Activated naive CD8-positive, alpha-beta T cell treated with anti-CD3 and anti-CD28 coated beads, Interleukin-2, amount 10 ng/mL, durations not matched to agents 7 days and 5 days (primary cell): ENCODE results near the gene EHF. TPM values are rescaled to one million over a fixed set of nuclear protein-coding genes. Genes with fewer than 3 reads are reported as not detected.

Source experiments
- ATAC-seq: fragments of 150-1000 bp; cut with Tn5 transposase; one replicate; pipeline ENCODE4 v1.10.0; 2021; ENCODE audit warnings: low read depth, moderate library complexity
- POLR2A ChIA-PET: fragments of 350-600 bp; sonication (Branson Sonifier 250); formaldehyde crosslinking; loops from one replicate; lab custom pipeline; 2021; ENCODE audit warnings: antibody characterized with exemption; lab: Charles Lee
- DNase-seq: peaks from one replicate; pipeline ENCODE4 v3.0.0; 2021
- H3K27ac Mint-ChIP-seq: one replicate; pipeline ENCODE4 v1.8.0; 2022; ENCODE audit warnings: mild to moderate bottlenecking, mixed read lengths
- H3K27me3 Mint-ChIP-seq: one replicate; pipeline ENCODE4 v1.8.0; 2022; ENCODE audit warnings: mild to moderate bottlenecking, moderate library complexity, mixed read lengths
- H3K36me3 Mint-ChIP-seq: one replicate; pipeline ENCODE4 v1.8.0; 2021; ENCODE audit warnings: mild to moderate bottlenecking, mixed read lengths
- H3K4me1 Mint-ChIP-seq: one replicate; pipeline ENCODE4 v1.8.0; 2021; ENCODE audit warnings: mixed read lengths
- H3K4me3 Mint-ChIP-seq: one replicate; pipeline ENCODE4 v1.8.0; 2022; ENCODE audit warnings: mild to moderate bottlenecking, moderate library complexity, mixed read lengths
- H3K9me3 Mint-ChIP-seq: one replicate; pipeline ENCODE4 v1.8.0; 2021; ENCODE audit warnings: mixed read lengths
- total RNA-seq, 2 experiments: library from RNA; stranded (reverse); gene quantifications; one replicate each; pipeline ENCODE4 v1.2.3, GENCODE V29; 2021

The EHF gene
- total RNA-seq, 2 experiments from 2014 or later = not detected

GRCh38 chr11:34634694-34635062, 13.8 kb downstream of the EHF start:
- Mint-ChIP-seq H3K4me1 (peaks cover 15% of the 10 kb centered on the region), H3K9me3 (no peaks in the 10 kb centered on the region), H3K4me3 (no peak overlapping the region), H3K27ac (peak overlapping the region; percentile 68), H3K27me3 (peaks cover 18% of the 10 kb centered on the region), H3K36me3 (peaks cover 2% of the 10 kb centered on the region)
- DNase-seq = no peak
- POLR2A ChIA-PET = interaction anchor here (1.4 kb wide), 1 partner anchor 16 kb away, joined by 4 read pairs; no protein-coding TSS in a partner anchor
- no peak for ATAC-seq

- ATAC-seq (no peak), DNase-seq (no peak)
- Mint-ChIP-seq H3K9me3 (no peaks in the 10 kb centered on the region), H3K27me3 (peaks cover 19% of the 10 kb centered on the region), H3K27ac (peak overlapping the region; percentile 41), H3K36me3 (peaks cover 2% of the 10 kb centered on the region), H3K4me3 (no peak overlapping the region), H3K4me1 (peaks cover 13% of the 10 kb centered on the region)
- POLR2A ChIA-PET = no interaction called here
Observed at GRCh38 chr11:34636127-34636526, 15.2 kb downstream of the EHF start.

- Mint-ChIP-seq H3K27me3 (peaks cover 19% of the 10 kb centered on the region), H3K36me3 (peaks cover 2% of the 10 kb centered on the region), H3K9me3 (no peaks in the 10 kb centered on the region), H3K4me3 (no peak overlapping the region), H3K27ac (no peak overlapping the region), H3K4me1 (peaks cover 13% of the 10 kb centered on the region)
- ATAC-seq (no peak), DNase-seq (no peak)
- POLR2A ChIA-PET = no interaction called here
Observed at GRCh38 chr11:34637303-34637702, 16.4 kb downstream of the EHF start.

GRCh38 chr11:34638897-34639296, 18.0 kb downstream of the EHF start:
- no peak overlapping the region for H3K27ac Mint-ChIP-seq
- peaks cover 6% of the 10 kb centered on the region for H3K4me1 Mint-ChIP-seq
- H3K36me3 Mint-ChIP-seq = no peaks in the 10 kb centered on the region
- H3K9me3 Mint-ChIP-seq = no peaks in the 10 kb centered on the region
- POLR2A ChIA-PET = no interaction called here
- H3K27me3 Mint-ChIP-seq = peaks cover 16% of the 10 kb centered on the region
- no peak for ATAC-seq
- H3K4me3 Mint-ChIP-seq = no peak overlapping the region
- DNase-seq = no peak

GRCh38 chr11:34639545-34639944, 18.7 kb downstream of the EHF start:
- H3K36me3 Mint-ChIP-seq = no peaks in the 10 kb centered on the region
- H3K27ac Mint-ChIP-seq = no peak overlapping the region
- H3K27me3 Mint-ChIP-seq = peaks cover 23% of the 10 kb centered on the region
- no peaks in the 10 kb centered on the region for H3K9me3 Mint-ChIP-seq
- ATAC-seq (no peak), DNase-seq (no peak)
- H3K4me3 Mint-ChIP-seq = no peak overlapping the region
- H3K4me1 Mint-ChIP-seq = no peaks in the 10 kb centered on the region
- POLR2A ChIA-PET = no interaction called here

- no peak for ATAC-seq
- Mint-ChIP-seq H3K4me3 (no peak overlapping the region), H3K9me3 (no peaks in the 10 kb centered on the region), H3K36me3 (no peaks in the 10 kb centered on the region), H3K27me3 (peaks cover 24% of the 10 kb centered on the region), H3K27ac (no peak overlapping the region), H3K4me1 (no peaks in the 10 kb centered on the region)
- DNase-seq = no peak
- POLR2A ChIA-PET = interaction anchor here (2.4 kb wide), 1 partner anchor 10 kb away, joined by 8 read pairs; no protein-coding TSS in a partner anchor
Observed at GRCh38 chr11:34640050-34640923, 19.4 kb downstream of the EHF start.

- H3K4me1 Mint-ChIP-seq = no peaks in the 10 kb centered on the region
- no peak overlapping the region for H3K27ac Mint-ChIP-seq
- H3K4me3 Mint-ChIP-seq = no peak overlapping the region
- peaks cover 29% of the 10 kb centered on the region for H3K27me3 Mint-ChIP-seq
- no peaks in the 10 kb centered on the region for H3K9me3 Mint-ChIP-seq
- no peak for DNase-seq
- H3K36me3 Mint-ChIP-seq = no peaks in the 10 kb centered on the region
- no peak for ATAC-seq
- POLR2A ChIA-PET = interaction anchor here (2.4 kb wide), 1 partner anchor 9 kb away, joined by 8 read pairs; no protein-coding TSS in a partner anchor
Observed at GRCh38 chr11:34640924-34641275, 20.0 kb downstream of the EHF start.

GRCh38 chr11:34641456-34641855, 20.6 kb downstream of the EHF start:
- H3K36me3 Mint-ChIP-seq = no peaks in the 10 kb centered on the region
- H3K27me3 Mint-ChIP-seq = peaks cover 29% of the 10 kb centered on the region
- H3K27ac Mint-ChIP-seq = no peak overlapping the region
- DNase-seq (no peak), ATAC-seq (no peak)
- H3K4me3 Mint-ChIP-seq = no peak overlapping the region
- H3K4me1 Mint-ChIP-seq = no peaks in the 10 kb centered on the region
- H3K9me3 Mint-ChIP-seq = no peaks in the 10 kb centered on the region
- POLR2A ChIA-PET = interaction anchor here (2.4 kb wide), 1 partner anchor 9 kb away, joined by 8 read pairs; no protein-coding TSS in a partner anchor

GRCh38 chr11:34642001-34642554, 21.2 kb downstream of the EHF start:
- no peaks in the 10 kb centered on the region for H3K36me3 Mint-ChIP-seq
- H3K4me3 Mint-ChIP-seq = no peak overlapping the region
- ATAC-seq (no peak), DNase-seq (no peak)
- POLR2A ChIA-PET = interaction anchor here (2.4 kb wide), 1 partner anchor 8 kb away, joined by 8 read pairs; no protein-coding TSS in a partner anchor
- no peaks in the 10 kb centered on the region for H3K4me1 Mint-ChIP-seq
- H3K9me3 Mint-ChIP-seq = no peaks in the 10 kb centered on the region
- peaks cover 34% of the 10 kb centered on the region for H3K27me3 Mint-ChIP-seq
- H3K27ac Mint-ChIP-seq = no peak overlapping the region

DNA sequence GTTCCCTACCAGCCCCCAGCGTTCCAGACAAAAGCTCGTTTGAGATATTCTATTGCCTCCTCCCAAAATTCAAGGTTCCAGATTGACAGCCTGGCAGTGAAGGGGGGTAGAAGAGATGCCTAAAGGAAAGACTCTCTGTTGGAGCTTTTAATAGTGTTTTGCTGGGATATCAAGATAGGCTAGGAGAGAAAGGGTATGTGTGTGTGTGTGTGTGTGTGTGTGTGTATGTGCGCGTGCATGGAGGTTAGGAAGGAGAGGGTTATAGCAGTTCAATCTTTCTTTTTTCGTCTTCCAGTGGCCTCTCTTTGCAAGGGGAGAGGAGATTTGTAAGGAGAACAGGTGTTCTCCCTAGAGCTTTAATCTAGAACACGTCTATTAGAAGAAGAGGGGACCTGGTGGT, 22.0 kb downstream of the EHF start:
- peaks cover 37% of the 10 kb centered on the region for H3K27me3 Mint-ChIP-seq
- POLR2A ChIA-PET = no interaction called here

GRCh38 chr11:34643311-34643710, 22.4 kb downstream of the EHF start:
- Mint-ChIP-seq H3K4me3 (no peak overlapping the region), H3K27me3 (peaks cover 37% of the 10 kb centered on the region), H3K27ac (no peak overlapping the region), H3K9me3 (no peaks in the 10 kb centered on the region), H3K36me3 (no peaks in the 10 kb centered on the region), H3K4me1 (no peaks in the 10 kb centered on the region)
- POLR2A ChIA-PET = no interaction called here
- DNase-seq (no peak), ATAC-seq (no peak)

More for the DNA sequence above, 22.0 kb downstream of the EHF start:
- Mint-ChIP-seq H3K9me3 (no peaks in the 10 kb centered on the region), H3K27ac (no peak overlapping the region), H3K4me3 (no peak overlapping the region), H3K36me3 (no peaks in the 10 kb centered on the region), H3K4me1 (no peaks in the 10 kb centered on the region)
- DNase-seq = no peak
- ATAC-seq = no peak

DNA sequence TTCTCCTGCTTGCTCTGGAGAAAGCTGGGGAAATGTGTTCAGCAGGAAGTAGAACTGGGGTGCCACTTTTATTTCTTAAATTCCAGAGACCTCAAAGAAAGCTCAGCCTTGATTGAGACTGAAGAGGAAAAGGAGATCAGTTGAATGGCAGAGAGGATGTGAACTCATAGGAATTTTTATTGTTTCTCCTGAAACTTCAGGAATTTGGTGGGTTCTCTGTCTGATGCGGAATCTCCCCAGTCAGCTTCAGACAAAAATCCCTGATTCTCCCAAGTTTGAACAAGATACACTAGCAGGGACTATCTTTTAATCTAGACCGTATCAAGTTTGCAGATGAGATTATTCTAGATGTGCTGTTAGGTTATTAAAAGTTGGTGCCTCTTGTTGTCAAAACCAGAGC, 23.0 kb downstream of the EHF start:
- H3K4me3 Mint-ChIP-seq = no peak overlapping the region
- H3K9me3 Mint-ChIP-seq = no peaks in the 10 kb centered on the region

GRCh38 chr11:34644669-34645406, 23.9 kb downstream of the EHF start:
- Mint-ChIP-seq H3K27me3 (peaks cover 33% of the 10 kb centered on the region), H3K4me1 (peaks cover 3% of the 10 kb centered on the region), H3K36me3 (no peaks in the 10 kb centered on the region), H3K9me3 (no peaks in the 10 kb centered on the region), H3K27ac (no peak overlapping the region), H3K4me3 (no peak overlapping the region)
- DNase-seq (no peak), ATAC-seq (no peak)
- POLR2A ChIA-PET = no interaction called here

More for the DNA sequence above, 23.0 kb downstream of the EHF start:
- POLR2A ChIA-PET = no interaction called here
- H3K27me3 Mint-ChIP-seq = peaks cover 37% of the 10 kb centered on the region
- H3K27ac Mint-ChIP-seq = no peak overlapping the region
- ATAC-seq (no peak), DNase-seq (no peak)
- no peaks in the 10 kb centered on the region for H3K36me3 Mint-ChIP-seq
- H3K4me1 Mint-ChIP-seq = no peaks in the 10 kb centered on the region
